GM19023 (cell line): ENCODE data around the gene DTNB.

Experiments
- ATAC-seq: cut with Tn5 transposase; IDR thresholded peaks from one replicate; pipeline ENCODE4 v1.9.1; 2021; ENCODE audit warnings: mild to moderate bottlenecking, moderate library complexity; ENCODE audit not compliant: unreplicated experiment

The DTNB gene

GRCh38 chr2:25375371-25375988, 297.9 kb downstream of the DTNB start:
- no peak for ATAC-seq

- no peak for ATAC-seq
Measured at GRCh38 chr2:25374827-25375226, 298.6 kb downstream of the DTNB start.

GRCh38 chr2:25374411-25374810, 299.0 kb downstream of the DTNB start:
- no peak for ATAC-seq

- no peak for ATAC-seq
Measured at GRCh38 chr2:25373269-25373981, 300.0 kb downstream of the DTNB start.

GRCh38 chr2:25372405-25373268, 300.7 kb downstream of the DTNB start:
- ATAC-seq, result no peak

- no peak for ATAC-seq
Measured at GRCh38 chr2:25371253-25372241, 301.8 kb downstream of the DTNB start.

GRCh38 chr2:25369876-25370275, 303.5 kb downstream of the DTNB start:
- no peak for ATAC-seq

GRCh38 chr2:25369439-25369838, 303.9 kb downstream of the DTNB start:
- ATAC-seq, result no peak

GRCh38 chr2:25368660-25369059, 304.7 kb downstream of the DTNB start:
- ATAC-seq, result no peak

- no peak for ATAC-seq
Measured at GRCh38 chr2:25367296-25367695, 306.1 kb downstream of the DTNB start.

- no peak for ATAC-seq
Measured at GRCh38 chr2:25366629-25367028, 306.7 kb downstream of the DTNB start.

- ATAC-seq, result no peak
Measured at GRCh38 chr2:25365241-25365640, 308.1 kb downstream of the DTNB start.

- ATAC-seq, result no peak
Measured at GRCh38 chr2:25363733-25364132, 309.6 kb downstream of the DTNB start.

- ATAC-seq, result peak; percentile 69
Measured at GRCh38 chr2:25362434-25363145, 310.8 kb downstream of the DTNB start.

- ATAC-seq, result peak; percentile 84
Measured at GRCh38 chr2:25362049-25362433, 311.3 kb downstream of the DTNB start.

GRCh38 chr2:25361261-25362048, 311.9 kb downstream of the DTNB start:
- no peak for ATAC-seq

GRCh38 chr2:25358836-25359235, 314.5 kb downstream of the DTNB start:
- ATAC-seq, result no peak

- ATAC-seq, result no peak
Measured at GRCh38 chr2:25358249-25358815, 315.0 kb downstream of the DTNB start.

GRCh38 chr2:25356088-25356487, 317.3 kb downstream of the DTNB start:
- no peak for ATAC-seq
